Thyroid gland (tissue), 4 donors: Measurements from ENCODE around the gene PTDSS2.

Experiments used
- CTCF ChIP-seq, 6 experiments: fragments of 200-600 bp in 3 of 6; fragments of 450-650 bp in 3 of 6; sonication (generic) in 3 of 6; IDR thresholded peaks; one replicate each; pipeline ENCODE4 v1.5.1; 2016 to 2019; ENCODE audit warnings: antibody characterized with exemption in 6 of 6, mild to moderate bottlenecking in 2 of 6, inconsistent platforms in 1 of 6, moderate library complexity in 1 of 6
- POLR2A ChIP-seq, 2 donors: fragments of 450-650 bp; IDR thresholded peaks; one replicate each; pipeline ENCODE4 v1.6.1; 2017; ENCODE audit warnings: antibody characterized with exemption in 2 of 2, mild to moderate bottlenecking in 2 of 2, moderate library complexity in 1 of 2

GRCh38 chr11:487571-488021, 37.5 kb downstream of the PTDSS2 start:
- TF ChIP-seq CTCF (IDR thresholded peaks at IDR 0.05) (no peak), POLR2A (IDR thresholded peaks at IDR 0.05) (no peak)
